PFSK-1 (cell line): ENCODE results near the gene ANKRD13A.

Experiments used
- FOXP2 ChIP-seq: optimal IDR thresholded peaks from 2 replicates; pipeline ENCODE3; 2011; ENCODE audit warnings: borderline replicate concordance, control low read depth, inconsistent platforms; ENCODE audit not compliant: insufficient read depth; ENCODE audit errors: extremely low read length, extremely low read depth
- POLR2AphosphoS5 ChIP-seq: IDR thresholded peaks from 2 replicates; pipeline ENCODE4 v1.6.1; 2012; ENCODE audit warnings: low read depth, mild to moderate bottlenecking, control low read depth, low read length, moderate library complexity
- REST ChIP-seq, 2 experiments: IDR thresholded peaks; 2 replicates each; pipeline versions ENCODE4 v1.6.1 to v1.8.0; 2011 to 2012; ENCODE audit warnings: low read depth in 2 of 2, low read length in 2 of 2, control low read depth in 1 of 2, inconsistent platforms in 1 of 2, mild to moderate bottlenecking in 1 of 2, moderate library complexity in 1 of 2; ENCODE audit not compliant: insufficient read depth in 1 of 2
- SIN3A ChIP-seq: IDR thresholded peaks from 2 replicates; pipeline ENCODE4 v1.6.1; 2012; ENCODE audit warnings: mild to moderate bottlenecking, low read length, moderate library complexity, borderline replicate concordance; ENCODE audit not compliant: insufficient read depth
- TAF1 ChIP-seq: IDR thresholded peaks from 2 replicates; pipeline ENCODE4 v1.6.1; 2012; ENCODE audit warnings: low read length, control low read depth, borderline replicate concordance; ENCODE audit not compliant: insufficient read depth

Gene ANKRD13A

DNA sequence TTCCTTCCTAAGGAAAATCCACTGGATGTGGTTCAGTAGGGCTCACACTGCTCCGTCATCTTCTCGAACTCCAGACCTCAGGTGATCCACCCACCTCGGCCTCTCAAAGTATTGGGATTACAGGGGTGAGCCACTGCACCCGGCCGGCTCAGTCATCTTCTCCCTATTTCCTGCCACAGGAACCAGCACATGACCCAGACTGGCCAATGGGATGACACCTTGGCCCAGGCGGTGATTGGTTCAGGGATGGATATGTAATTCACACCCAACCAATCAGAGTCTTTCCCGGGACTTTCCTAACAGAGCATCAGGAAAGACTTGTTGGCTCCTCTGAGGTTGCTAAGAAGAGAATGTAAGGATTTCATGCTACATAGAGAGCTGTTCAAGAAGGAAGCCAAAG, 68.3 kb downstream of the ANKRD13A start:
- TF ChIP-seq POLR2AphosphoS5 = no peak
- no peak for TF ChIP-seq TAF1
- TF ChIP-seq SIN3A = no peak
- no peak for TF ChIP-seq REST (IDR thresholded peaks at IDR 0.05; ENCODE audit: insufficient read depth in 1 of 2, low read depth in 2 of 2, low read length in 2 of 2)
- TF ChIP-seq FOXP2 = no peak

DNA sequence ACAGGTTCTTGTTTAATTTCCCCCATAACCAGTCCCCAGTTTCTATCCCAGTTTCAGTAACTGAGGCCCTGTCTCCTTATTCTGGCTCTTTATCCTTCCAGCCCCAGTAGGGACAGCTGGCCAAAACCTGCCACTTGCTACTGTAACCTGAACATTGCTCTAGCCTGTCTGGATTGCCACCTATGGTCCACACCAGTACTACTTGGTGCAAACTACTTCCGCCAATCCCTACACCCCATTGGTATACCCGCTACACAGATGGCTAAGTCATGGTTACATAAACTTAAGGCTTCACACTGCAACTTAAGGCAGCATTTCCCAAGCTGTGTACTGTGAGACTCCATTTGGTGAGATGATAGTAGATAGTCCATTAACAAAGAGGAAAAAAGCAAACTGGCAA, 69.4 kb downstream of the ANKRD13A start:
- TF ChIP-seq SIN3A (no peak), FOXP2 (no peak), TAF1 (no peak)

GRCh38 chr12:110071504-110071903, 72.3 kb downstream of the ANKRD13A start:
- TF ChIP-seq FOXP2 (no peak), POLR2AphosphoS5 (no peak), SIN3A (no peak)

DNA sequence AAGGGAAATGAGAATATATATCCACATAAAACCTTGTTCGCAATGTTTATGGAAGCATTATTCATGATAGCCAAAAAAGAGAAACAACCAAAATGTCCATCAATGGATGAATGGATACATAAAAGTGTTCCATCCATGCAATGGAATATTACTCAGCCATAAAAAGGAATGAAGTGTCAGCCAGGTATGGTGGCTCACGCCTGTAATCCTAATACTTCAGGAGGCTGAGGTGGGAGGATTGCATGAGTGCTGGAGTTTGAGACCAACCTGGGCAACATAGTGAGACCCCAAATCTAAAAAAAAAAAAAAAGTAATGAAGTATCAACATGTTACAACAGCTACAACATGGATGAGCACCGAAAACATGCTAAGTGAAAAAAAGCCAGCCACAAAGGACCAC, 72.7 kb downstream of the ANKRD13A start:
- no peak for TF ChIP-seq REST (IDR thresholded peaks at IDR 0.05; ENCODE audit: insufficient read depth in 1 of 2, low read depth in 2 of 2, low read length in 2 of 2)
- no peak for TF ChIP-seq FOXP2
- no peak for TF ChIP-seq SIN3A
- TF ChIP-seq TAF1 = no peak
- no peak for TF ChIP-seq POLR2AphosphoS5

GRCh38 chr12:110073049-110073831, 74.0 kb downstream of the ANKRD13A start:
- TF ChIP-seq FOXP2 (no peak), REST (IDR thresholded peaks at IDR 0.05; ENCODE audit: insufficient read depth in 1 of 2, low read depth in 2 of 2, low read length in 2 of 2) (no peak), POLR2AphosphoS5 (no peak), TAF1 (no peak), SIN3A (no peak)

DNA sequence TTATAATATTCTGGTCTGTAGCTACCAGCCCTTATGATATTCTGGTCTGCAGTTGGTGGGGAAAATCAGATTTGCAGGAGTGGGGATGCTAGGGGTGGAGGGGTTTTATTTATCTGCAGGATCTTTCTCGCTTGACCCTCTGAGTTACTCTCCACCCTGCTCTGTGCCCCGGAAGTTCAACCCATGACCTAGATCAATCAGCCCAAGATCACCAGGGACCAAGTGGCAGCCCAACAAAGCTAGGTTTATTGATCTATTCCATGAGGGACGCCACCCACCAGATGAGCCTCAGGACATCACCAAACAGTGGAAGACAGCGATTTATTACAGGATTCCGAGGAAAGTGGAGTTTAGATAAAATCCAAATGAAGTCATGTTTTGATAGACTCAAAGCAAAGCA, 74.9 kb downstream of the ANKRD13A start:
- TF ChIP-seq FOXP2 (no peak), POLR2AphosphoS5 (no peak), SIN3A (no peak), TAF1 (no peak), REST (IDR thresholded peaks at IDR 0.05; ENCODE audit: insufficient read depth in 1 of 2, low read depth in 2 of 2, low read length in 2 of 2) (no peak)
